Adrenal gland (tissue), 5 donors: ENCODE data around the gene NKAPD1.
"Not testable (repeated sequence)": the region's sequence is repeated elsewhere in the genome, so short reads cannot be mapped to it uniquely, and the experiment has no call there.

Experiments used
- POLR2A ChIP-seq, 2 donors: fragments of 450-650 bp; IDR thresholded peaks; one replicate each; pipeline ENCODE4 v1.6.1; 2017; ENCODE audit warnings: antibody characterized with exemption in 2 of 2, mild to moderate bottlenecking in 2 of 2, moderate library complexity in 1 of 2
- TF ChIP-seq, protein P1 (sequence below), 6 experiments: fragments of 450-650 bp in 4 of 6; fragments of 200-600 bp in 2 of 6; sonication (generic) in 1 of 6; IDR thresholded peaks; 1 replicate in 5 of 6; 2 replicates in 1 of 6; pipeline versions ENCODE4 v1.5.1 to v1.8.0; 2016 to 2021; ENCODE audit warnings: antibody characterized with exemption in 6 of 6, mild to moderate bottlenecking in 2 of 6, moderate library complexity in 1 of 6
- donor health status: DM: no; HTN: no; CAD: no.

GRCh38 chr11:112048256-112048655 is 25.8 kb upstream of the NKAPD1 start:
- TF ChIP-seq, protein P1, sequence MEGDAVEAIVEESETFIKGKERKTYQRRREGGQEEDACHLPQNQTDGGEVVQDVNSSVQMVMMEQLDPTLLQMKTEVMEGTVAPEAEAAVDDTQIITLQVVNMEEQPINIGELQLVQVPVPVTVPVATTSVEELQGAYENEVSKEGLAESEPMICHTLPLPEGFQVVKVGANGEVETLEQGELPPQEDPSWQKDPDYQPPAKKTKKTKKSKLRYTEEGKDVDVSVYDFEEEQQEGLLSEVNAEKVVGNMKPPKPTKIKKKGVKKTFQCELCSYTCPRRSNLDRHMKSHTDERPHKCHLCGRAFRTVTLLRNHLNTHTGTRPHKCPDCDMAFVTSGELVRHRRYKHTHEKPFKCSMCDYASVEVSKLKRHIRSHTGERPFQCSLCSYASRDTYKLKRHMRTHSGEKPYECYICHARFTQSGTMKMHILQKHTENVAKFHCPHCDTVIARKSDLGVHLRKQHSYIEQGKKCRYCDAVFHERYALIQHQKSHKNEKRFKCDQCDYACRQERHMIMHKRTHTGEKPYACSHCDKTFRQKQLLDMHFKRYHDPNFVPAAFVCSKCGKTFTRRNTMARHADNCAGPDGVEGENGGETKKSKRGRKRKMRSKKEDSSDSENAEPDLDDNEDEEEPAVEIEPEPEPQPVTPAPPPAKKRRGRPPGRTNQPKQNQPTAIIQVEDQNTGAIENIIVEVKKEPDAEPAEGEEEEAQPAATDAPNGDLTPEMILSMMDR (IDR thresholded peaks at IDR 0.05), result not testable (repeated sequence)
- TF ChIP-seq POLR2A (IDR thresholded peaks at IDR 0.05), result not testable (repeated sequence)
